A549 treated with AZD2906 at 1 μM for 4 hours (cell line): ENCODE data around the gene ZNF431. TPM values are rescaled to one million over a fixed set of nuclear protein-coding genes. Genes with fewer than 3 reads are reported as not detected.

Source experiments
- total RNA-seq: library from RNA; stranded (reverse); fragments of 200-300 nt; extraction: Qiagen RNA extraction; gene quantifications from 5 replicates; pipeline ENCODE4 v1.2.3, GENCODE V29; 2022

Gene ZNF431
- 2.4 to 3.4 TPM (median 3.0 TPM) in 5 replicates for total RNA-seq

DNA sequence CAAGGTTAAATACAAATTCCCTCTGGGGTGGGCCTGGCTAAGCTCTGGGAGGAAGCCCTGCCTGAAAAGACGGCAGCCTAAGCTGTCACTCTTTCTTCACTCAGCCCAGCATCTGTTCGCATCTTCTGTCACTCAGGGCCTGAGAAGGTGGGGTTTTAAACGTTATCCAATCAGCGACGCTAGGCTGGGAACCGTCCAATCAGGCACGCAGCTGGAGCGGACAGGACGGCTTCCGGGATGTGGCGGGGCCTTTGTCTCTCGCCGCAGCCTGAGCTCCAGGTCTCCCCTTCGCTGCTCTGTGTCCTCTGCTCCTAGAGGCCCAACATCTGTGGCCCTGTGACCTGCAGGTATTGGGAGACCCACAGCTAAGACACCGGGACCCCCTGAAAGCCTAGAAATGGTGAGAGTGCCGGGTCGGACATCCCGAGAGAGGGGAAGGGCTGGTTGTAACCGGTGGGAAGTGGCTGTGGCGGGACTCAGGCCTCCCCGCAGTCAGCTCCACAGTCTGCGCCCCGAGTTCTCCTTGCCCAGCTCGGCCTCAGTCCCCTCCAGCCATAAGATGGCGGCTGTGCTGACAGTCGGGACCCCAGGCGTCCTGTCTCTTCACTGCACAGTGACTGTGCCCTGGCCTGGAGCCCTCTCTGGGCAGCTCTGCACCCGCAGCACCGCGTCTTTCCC is at the start of gene ZNF431:
TSS of gene ZNF431 (plus strand) at position 254 of the 678 bp plus-strand sequence. CDS start at position 398, 144 bp downstream.

Other genes with a start within 250 kb of the ZNF431 start
- 0.06 to 0.13 TPM (median 0.12 TPM) in 5 replicates for gene ZNF85, start 218.8 kb upstream of the ZNF431 start, total RNA-seq
- gene ZNF430, start 121.4 kb upstream of the ZNF431 start, total RNA-seq: 1.7 to 2.8 TPM (median 2.3 TPM) in 5 replicates
- gene ZNF714, start 59.8 kb upstream of the ZNF431 start, total RNA-seq: 2.2 to 3.2 TPM (median 2.8 TPM) in 5 replicates
- gene ZNF708, start 187.4 kb downstream of the ZNF431 start, total RNA-seq: 0.79 to 1.3 TPM (median 0.85 TPM) in 5 replicates
- 0.63 to 1.4 TPM (median 0.74 TPM) in 5 replicates for gene ZNF738, start 217.0 kb downstream of the ZNF431 start, total RNA-seq